GM19351 (cell line): ENCODE data around the gene B4GALT6.
"Not testable (repeated sequence)": the region's sequence is repeated elsewhere in the genome, so short reads cannot be mapped to it uniquely, and the experiment has no call there.

Source experiments
- ATAC-seq: cut with Tn5 transposase; IDR thresholded peaks from one replicate; pipeline ENCODE4 v1.9.1; 2021; ENCODE audit warnings: mild to moderate bottlenecking, moderate library complexity; ENCODE audit not compliant: unreplicated experiment

B4GALT6 gene, protein sequence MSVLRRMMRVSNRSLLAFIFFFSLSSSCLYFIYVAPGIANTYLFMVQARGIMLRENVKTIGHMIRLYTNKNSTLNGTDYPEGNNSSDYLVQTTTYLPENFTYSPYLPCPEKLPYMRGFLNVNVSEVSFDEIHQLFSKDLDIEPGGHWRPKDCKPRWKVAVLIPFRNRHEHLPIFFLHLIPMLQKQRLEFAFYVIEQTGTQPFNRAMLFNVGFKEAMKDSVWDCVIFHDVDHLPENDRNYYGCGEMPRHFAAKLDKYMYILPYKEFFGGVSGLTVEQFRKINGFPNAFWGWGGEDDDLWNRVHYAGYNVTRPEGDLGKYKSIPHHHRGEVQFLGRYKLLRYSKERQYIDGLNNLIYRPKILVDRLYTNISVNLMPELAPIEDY

GRCh38 chr18:31684279-31685096 lies at the start of gene B4GALT6:
B4GALT6 (minus strand) TSS chr18:31684581; CDS start chr18:31684426, 155 bp downstream.
- peak; percentile 36 for ATAC-seq

- ATAC-seq: no peak
Measured at GRCh38 chr18:31731628-31732027, 47.2 kb upstream of the B4GALT6 start.

DNA sequence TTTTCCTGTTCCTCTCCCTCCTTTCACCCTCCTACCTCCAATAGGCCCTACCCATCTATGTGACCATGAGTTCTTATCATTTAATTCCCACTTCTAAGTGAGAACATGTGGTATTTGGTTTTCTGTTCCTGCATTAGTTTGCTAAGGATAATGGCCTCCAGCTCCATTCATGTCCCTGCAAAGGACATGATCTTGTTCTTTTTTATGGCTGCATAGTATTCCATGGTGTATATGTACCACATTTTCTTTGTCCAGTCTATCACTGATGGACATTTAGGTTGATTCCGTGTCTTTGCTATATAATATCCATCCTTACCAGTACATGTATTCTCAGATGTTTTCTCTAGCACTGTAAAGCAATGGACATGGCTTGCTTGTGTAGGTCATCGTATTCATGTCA lies 44.8 kb upstream of the B4GALT6 start:
- not testable (repeated sequence) for ATAC-seq

DNA sequence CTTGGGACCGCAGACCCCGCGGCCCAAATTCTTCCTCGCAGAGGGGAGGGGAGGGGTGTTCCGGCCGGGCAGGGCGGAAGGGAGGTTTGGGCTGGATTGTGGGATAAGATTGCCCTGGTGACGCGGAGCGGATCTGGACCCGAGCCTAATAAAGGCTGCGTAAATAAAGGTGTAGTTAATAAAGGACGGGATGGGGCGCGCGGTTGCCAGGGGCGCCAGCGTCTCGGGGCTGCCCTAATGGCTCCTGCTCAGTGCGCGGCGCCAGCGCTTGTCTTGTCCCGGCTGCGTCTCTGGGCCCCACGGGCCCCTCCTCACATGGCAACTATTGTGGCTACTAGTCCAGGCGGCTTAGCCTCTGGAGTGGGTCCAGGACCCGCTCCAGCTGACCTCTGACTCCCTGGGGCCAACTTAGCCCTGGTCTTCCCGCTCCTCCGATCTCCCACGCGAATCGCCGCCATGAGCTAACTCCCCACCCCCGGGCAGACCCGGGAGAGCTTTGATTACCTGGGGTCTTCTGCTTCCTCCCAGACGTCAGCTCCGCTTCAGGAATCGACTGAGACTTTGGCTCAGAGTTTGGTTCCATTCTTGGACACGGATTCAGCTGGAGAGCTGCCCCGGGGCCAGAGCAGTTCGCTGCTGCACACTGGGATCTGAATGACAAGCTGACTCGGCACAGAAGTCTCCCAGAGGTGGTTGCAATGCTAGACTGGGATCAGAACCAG lies 39.8 kb upstream of the B4GALT6 start:
- peak; percentile 38 for ATAC-seq

DNA sequence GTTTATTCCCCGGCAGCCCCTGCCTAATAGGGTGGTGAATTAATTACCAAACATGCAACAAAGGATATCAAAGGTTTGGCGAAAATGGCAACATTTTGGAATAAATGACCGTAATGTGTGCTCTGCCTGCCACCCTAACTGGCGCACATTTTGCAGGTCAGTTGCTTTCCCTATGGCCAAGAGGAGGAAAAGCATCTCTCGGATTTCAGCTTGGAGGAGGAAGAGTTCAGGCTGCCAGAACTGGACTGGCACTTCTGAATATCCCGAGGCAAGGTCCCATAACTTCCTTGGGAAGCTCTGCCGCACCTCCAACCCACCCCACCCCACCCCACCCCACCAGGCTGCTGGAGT lies 39.2 kb upstream of the B4GALT6 start:
- no peak for ATAC-seq

DNA sequence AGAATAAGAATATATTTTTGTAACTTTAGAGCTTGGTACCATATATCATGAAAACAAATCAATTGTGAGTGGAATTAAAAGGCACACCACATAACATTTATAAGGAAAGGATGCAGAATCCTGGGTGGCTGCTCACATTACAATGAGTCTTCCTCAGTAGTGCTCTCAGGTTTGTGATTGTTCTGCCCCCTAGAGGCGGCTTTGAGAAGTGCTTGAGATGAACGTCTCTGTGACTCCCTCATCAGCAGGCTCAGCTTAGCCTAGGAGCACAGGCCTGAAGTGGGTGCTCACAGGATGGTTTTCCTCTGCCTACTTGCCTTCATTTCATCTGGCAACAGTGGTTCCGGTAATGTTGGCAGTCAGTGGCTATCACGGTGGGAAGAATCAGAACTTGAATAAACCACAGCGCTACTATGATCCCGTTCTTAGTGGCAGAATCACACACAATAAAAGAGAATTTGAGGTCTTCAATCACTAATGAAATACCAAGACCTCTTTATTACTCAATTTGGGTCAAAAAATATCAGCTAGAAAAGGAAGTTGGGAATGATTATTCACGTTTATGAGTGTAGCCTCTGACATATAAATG lies 38.1 kb upstream of the B4GALT6 start:
- ATAC-seq: peak; percentile 99

DNA sequence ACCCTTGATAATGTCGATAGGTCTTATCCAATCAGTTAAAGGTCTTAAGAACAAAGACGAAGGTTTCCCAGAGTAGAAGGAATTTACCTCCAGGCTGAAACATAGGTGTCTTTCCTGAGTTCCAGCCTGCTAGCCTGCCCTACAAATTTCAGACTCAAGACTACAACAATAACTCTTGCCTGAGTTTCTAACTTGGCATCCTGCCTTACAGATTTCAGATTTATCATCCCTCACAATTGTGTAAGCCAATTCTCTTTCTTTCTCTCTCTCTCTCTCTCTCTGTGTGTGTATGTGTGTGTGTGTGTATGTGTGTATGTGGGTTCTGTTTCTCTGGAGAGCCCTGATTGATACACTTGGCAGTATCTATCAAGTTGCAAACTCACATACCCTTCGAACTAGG lies 37.2 kb upstream of the B4GALT6 start:
- no peak for ATAC-seq

DNA sequence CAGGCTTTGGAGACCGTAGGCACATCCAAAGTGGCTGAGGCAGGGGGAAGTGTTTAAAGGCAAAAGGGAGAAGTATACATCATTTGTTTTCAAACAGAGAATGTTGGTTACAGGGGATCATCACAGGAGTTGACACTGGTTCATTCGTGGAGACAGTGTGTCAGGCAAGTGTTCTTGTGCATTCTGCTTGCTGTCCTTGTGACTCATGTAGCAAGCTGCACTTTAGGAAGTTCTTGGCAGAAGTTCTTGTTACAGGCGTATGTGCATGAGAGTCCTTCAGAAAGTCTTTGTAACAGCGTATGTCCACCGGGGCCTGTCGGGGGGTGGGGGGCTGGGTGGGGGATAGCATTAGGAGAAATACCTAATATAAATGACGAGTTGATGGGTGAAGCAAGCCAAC lies 36.5 kb upstream of the B4GALT6 start:
- no peak for ATAC-seq

DNA sequence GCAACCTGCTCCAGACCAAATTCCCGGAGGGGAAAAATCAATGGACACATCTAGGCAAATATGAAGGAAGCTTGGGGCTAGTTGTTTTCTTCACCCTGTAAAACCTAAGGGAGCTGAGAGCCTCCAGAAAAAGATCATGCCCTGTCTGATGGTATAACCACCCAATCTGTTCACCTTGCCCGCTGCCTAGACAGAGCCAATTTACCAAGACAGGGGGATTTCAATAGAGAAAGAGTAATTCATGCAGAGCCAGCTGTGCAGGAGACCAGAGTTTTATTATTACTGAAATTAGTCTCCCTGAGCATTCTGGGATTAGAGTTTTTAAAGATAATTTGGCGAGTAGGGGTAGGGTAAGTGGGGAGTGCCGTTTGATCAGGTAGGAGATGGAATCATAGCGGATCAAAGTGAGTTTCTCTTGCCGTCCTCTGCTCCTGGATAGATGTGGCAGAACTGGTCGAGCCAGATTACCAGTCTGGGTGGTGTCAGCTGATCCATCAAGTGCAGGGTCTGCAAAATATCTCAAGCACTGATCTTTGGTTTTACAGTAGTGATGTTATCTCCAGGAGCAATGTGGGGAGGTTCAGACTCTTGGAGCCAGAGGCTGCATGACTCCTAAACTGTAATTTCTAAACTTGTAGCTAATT lies 35.1 kb upstream of the B4GALT6 start:
- no peak for ATAC-seq

- no peak for ATAC-seq
Measured at GRCh38 chr18:31718386-31718785, 34.0 kb upstream of the B4GALT6 start.

GRCh38 chr18:31716362-31716761 lies 32.0 kb upstream of the B4GALT6 start:
- ATAC-seq: no peak

- ATAC-seq: no peak
Measured at GRCh38 chr18:31711365-31712172, 27.2 kb upstream of the B4GALT6 start.

DNA sequence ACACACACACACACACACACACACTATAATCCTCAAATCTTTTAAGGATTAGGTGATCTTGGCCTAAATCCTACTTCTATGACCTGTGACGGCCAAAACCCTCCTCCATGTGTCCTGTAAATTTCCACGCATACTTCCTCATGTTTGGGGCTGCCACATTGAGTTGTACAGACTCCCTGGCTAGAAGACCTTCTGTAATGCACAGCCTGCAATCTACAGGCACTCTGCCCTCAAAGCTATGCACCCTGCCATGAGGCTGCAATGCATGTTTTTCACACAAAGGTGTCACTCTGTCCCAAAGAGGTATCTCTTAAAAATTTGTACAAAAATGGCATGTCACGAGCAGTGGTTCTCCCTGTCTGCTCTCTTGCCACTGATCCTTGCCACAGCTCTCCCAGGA lies 26.4 kb upstream of the B4GALT6 start:
- peak; percentile 89 for ATAC-seq

DNA sequence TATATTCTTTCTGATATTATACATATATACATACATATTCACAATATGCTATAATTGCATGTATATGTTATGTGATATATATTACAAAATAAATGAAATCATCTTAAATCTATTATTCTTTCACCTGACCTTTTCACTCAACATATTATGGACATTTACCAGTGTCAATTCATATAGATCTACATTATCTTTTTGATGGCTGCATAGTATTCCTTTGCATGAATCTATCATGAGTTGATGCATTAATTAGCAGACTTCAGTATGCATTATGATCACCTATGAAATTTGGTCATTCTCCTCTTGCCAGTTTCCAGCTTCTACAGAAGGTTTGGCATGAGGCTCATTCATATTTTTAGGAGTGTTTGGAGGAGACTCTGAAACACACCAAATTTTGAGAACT lies 23.4 kb upstream of the B4GALT6 start:
- no peak for ATAC-seq

GRCh38 chr18:31702449-31702848 lies 18.1 kb upstream of the B4GALT6 start:
- no peak for ATAC-seq

- no peak for ATAC-seq
Measured at GRCh38 chr18:31701744-31702143, 17.4 kb upstream of the B4GALT6 start.

- ATAC-seq: no peak
Measured at GRCh38 chr18:31700990-31701389, 16.6 kb upstream of the B4GALT6 start.

DNA sequence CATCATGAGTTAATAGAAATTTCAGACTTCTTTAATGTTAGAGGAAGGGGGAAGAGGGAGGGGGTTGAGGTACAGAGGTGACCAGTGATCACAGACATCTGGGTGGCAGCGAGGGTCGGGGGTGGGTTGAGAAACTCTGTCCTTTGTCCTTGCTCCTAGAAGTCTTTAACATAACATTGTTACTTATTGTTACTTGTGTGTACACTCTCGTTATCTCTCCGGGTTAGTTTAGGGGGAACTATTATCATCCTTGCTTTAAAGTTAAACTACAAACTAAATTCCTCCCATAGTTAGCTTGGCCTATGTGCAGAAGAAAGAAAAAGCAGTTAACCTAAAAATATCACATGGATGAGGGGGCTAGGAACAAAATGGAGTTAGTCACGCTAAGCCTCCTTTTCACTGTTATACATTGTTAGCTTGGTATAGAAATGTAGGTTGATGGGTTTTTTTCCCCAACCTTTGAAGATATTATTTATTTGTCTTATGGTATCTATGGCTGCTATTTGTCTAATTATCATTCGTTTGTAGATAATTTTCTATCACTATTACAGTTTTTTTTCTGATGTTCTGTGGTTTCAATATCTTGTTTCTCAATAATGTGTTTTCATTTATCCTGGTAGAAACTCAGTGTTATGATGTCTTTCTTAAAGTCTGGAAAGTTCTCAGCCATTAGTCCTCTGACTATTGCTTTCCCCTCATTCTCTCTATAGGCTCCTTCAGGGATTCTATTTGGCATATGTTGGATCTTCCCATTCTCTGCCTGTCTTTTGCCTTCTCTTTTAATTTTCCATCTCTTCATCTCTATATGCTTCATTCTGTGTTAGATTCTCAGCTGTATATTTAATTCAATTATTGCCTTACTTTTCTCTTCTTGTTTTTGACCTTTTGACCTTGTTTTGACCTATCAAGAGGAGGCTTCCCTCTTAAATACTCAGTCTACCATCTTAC lies 13.2 kb upstream of the B4GALT6 start:
- no peak for ATAC-seq

DNA sequence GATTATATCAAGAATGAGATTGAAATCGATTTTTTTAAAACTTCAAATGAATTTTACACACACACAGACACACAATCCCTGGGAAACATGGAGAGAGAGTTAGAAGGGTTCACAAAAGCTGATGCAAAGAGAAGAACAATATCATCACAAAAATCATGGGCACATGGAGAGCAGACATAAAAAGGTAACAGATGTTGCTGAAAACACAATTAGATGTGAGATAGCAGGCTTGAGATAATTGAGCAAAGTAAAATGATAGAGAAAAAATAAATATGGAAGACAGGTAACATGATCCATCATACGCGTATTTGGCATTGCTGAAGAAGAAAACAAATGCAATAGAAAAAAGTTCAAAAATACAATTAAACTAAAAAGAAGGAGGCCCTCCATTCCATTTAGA lies 11.6 kb upstream of the B4GALT6 start:
- ATAC-seq: no peak
